SU-DHL-6 (cell line): Measurements from ENCODE around the gene NUDT4.

Source experiments
- H2AFZ ChIP-seq: fragments of 200-600 bp; sonication (generic); 2 replicates; pipeline ENCODE4 v1.6.1; 2014; ENCODE audit warnings: low read depth, mild to moderate bottlenecking, moderate library complexity, mixed read lengths, antibody characterized with exemption, low read length; ENCODE audit not compliant: severe bottlenecking
- H3F3A ChIP-seq: fragments of 200-600 bp; shearing (Covaris generic); 2 replicates; pipeline ENCODE4 v1.6.0; 2016; ENCODE audit warnings: antibody characterized with exemption, mild to moderate bottlenecking; ENCODE audit not compliant: insufficient read depth
- H3K27ac ChIP-seq: fragments of 200-600 bp; sonication (generic); 2 replicates; pipeline ENCODE4 v1.5.1; 2016; ENCODE audit warnings: low read depth, mild to moderate bottlenecking, low read length, moderate library complexity, mixed read lengths
- H3K27me3 ChIP-seq: fragments of 200-600 bp; sonication (generic), shearing (Covaris generic); 2 replicates; pipeline ENCODE4 v1.6.0; 2014; ENCODE audit warnings: mild to moderate bottlenecking, low read length
- H3K36me3 ChIP-seq: fragments of 200-600 bp; sonication (generic); 2 replicates; pipeline ENCODE4 v1.6.1; 2014; ENCODE audit warnings: mild to moderate bottlenecking, low read length, mixed read lengths
- H3K4me2 ChIP-seq: fragments of 300-600, 200-600 bp; shearing (Covaris generic), sonication (generic); 2 replicates; pipeline ENCODE4 v1.6.0; 2014; ENCODE audit warnings: low read length, low read depth, mild to moderate bottlenecking; ENCODE audit not compliant: poor library complexity, severe bottlenecking
- H3K4me3 ChIP-seq: fragments of 200-600 bp; sonication (generic); 2 replicates; pipeline ENCODE4 v1.5.1; 2014; ENCODE audit warnings: antibody characterized with exemption, low read length, mild to moderate bottlenecking, mixed read lengths; ENCODE audit not compliant: insufficient read depth, poor library complexity, severe bottlenecking
- H3K79me2 ChIP-seq: fragments of 200-600 bp; sonication (generic); 2 replicates; pipeline ENCODE4 v1.6.1; 2014; ENCODE audit warnings: mild to moderate bottlenecking, low read length, moderate library complexity; ENCODE audit not compliant: insufficient read depth
- H3K9ac ChIP-seq: fragments of 200-600 bp; sonication (generic); 2 replicates; pipeline ENCODE4 v1.7.0; 2014; ENCODE audit warnings: mild to moderate bottlenecking, low read length
- H3K9me2 ChIP-seq: fragments of 200-600 bp; sonication (generic); replicated peaks from 2 replicates; pipeline ENCODE4 v1.6.1; 2014; ENCODE audit warnings: low read length; ENCODE audit not compliant: insufficient read depth
- H3K9me3 ChIP-seq: fragments of 200-600 bp; sonication (generic); 2 replicates; pipeline ENCODE4 v1.6.1; 2014; ENCODE audit warnings: low read length, mixed read lengths; ENCODE audit not compliant: insufficient read depth
- H4K20me1 ChIP-seq: fragments of 200-600 bp; sonication (generic); 2 replicates; pipeline ENCODE4 v1.6.1; 2014; ENCODE audit warnings: low read depth, mild to moderate bottlenecking, antibody characterized with exemption, low read length, moderate library complexity, mixed read lengths
- EZH2phosphoT487 ChIP-seq: fragments of 200-600 bp; sonication (generic), shearing (Covaris generic); conservative IDR thresholded peaks from 2 replicates; pipeline ENCODE4 v1.6.1; 2018; ENCODE audit warnings: mild to moderate bottlenecking, antibody characterized with exemption, low read length, moderate library complexity, mixed read lengths
- TF ChIP-seq, protein P1 (sequence below): fragments of 200-600 bp; sonication (generic); IDR thresholded peaks from one replicate; pipeline ENCODE4 v1.5.1; 2017; ENCODE audit warnings: antibody characterized with exemption, mild to moderate bottlenecking, low read length, moderate library complexity; ENCODE audit not compliant: insufficient read depth, poor library complexity, severe bottlenecking

Gene NUDT4

DNA sequence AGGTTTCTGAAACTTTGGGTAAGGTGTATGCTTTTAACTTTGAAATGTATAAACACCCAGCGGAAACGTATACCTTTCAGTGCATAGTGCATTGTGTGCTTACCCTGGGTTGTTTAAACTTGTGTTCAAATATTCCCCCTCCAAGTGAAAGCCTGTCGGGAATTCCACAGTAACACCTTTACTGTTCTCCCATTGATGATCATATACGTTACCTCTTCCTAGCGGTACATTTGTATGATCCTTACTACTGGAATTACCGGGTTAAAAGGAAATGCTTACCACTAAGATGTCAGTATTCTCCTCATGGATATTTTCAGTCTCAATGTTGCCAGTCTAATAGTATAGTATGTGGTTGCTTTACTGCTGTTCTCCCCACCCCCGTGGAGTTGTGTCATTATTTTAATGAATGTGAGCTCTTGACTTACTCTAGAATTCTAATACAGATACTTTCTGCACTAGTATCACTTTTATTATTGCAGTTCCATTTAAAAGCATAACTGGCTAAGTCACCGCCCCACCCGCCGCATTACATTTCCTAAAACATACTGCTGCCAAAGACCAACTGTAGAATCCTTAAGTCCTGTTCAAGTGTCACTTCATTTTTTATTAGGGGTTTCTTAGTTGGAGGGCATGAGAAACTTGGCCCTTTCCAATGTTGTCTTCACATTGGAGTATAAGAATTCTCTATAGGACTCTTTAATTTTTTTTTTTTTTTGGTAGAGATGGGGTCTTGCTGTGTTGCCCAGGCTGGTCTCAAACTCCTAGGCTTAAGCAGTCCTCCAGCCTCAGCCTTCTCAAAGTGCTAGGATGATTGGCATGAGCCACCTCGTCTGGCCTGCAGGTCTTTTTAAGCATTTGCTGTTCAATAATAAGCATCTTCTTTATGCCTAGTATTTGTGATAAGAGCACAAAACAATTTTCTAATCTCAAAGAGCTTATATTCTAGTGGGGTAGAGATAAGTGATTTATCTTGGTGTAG lies 24.9 kb downstream of the NUDT4 start:
- Histone ChIP-seq H3K4me3 (no peak overlapping the region), H3K9me3 (no peaks in the 10 kb centered on the region), H3F3A (peaks cover 20% of the 10 kb centered on the region; the same call in 1 of the 2 replicates), H2AFZ (no peak overlapping the region), H4K20me1 (no peaks in the 10 kb centered on the region), H3K27ac (no peak overlapping the region), H3K4me2 (no peak overlapping the region), H3K9ac (no peak overlapping the region), H3K27me3 (no peaks in the 10 kb centered on the region), H3K9me2 (no peaks in the 10 kb centered on the region), H3K36me3 (peaks cover 9% of the 10 kb centered on the region; the same call in 1 of the 2 replicates), H3K79me2 (no peaks in the 10 kb centered on the region)
- TF ChIP-seq, protein P1, sequence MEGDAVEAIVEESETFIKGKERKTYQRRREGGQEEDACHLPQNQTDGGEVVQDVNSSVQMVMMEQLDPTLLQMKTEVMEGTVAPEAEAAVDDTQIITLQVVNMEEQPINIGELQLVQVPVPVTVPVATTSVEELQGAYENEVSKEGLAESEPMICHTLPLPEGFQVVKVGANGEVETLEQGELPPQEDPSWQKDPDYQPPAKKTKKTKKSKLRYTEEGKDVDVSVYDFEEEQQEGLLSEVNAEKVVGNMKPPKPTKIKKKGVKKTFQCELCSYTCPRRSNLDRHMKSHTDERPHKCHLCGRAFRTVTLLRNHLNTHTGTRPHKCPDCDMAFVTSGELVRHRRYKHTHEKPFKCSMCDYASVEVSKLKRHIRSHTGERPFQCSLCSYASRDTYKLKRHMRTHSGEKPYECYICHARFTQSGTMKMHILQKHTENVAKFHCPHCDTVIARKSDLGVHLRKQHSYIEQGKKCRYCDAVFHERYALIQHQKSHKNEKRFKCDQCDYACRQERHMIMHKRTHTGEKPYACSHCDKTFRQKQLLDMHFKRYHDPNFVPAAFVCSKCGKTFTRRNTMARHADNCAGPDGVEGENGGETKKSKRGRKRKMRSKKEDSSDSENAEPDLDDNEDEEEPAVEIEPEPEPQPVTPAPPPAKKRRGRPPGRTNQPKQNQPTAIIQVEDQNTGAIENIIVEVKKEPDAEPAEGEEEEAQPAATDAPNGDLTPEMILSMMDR = no peak

DNA sequence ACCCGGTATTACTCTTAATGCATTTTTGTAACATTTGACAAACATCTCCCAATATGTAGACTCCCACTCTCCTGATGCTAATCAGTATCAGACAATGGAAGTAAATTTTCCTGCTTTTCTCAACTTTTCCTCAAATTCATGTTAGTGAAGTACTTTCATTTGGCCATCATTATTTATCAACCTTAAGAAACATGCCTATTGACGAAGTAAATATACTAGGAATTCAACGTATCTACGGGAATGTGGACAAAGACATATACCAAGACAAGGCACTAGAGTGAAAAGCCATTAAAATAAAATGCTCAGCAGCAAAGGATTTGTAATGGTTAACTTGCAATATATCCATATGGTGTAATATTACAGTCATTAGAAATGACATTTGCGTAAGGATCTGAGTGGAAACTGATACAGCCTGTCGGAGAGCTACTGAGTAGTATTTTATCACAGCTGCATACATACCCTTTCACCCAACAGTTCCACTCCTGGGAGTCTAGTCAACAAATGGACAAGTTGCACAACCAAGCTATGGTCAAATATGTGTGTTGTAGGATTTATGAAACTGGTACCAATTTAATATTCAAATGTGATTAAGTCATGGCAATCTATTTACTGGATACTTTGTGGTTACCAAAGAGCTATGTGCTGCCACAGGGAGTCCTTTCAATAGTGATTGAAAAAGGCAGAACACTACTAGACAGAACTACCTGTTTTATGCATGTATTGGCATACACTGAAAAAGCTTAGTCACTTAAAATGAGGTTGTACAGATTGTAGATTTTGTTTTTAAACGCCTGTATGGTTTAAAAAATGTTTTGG lies 26.5 kb downstream of the NUDT4 start:
- H3K79me2 ChIP-seq = no peaks in the 10 kb centered on the region
- no peak overlapping the region for H2AFZ ChIP-seq
- H3K4me2 ChIP-seq = no peak overlapping the region
- H3F3A ChIP-seq = peaks cover 12% of the 10 kb centered on the region; the same call in 1 of the 2 replicates
- no peaks in the 10 kb centered on the region for H3K9me2 ChIP-seq
- H3K36me3 ChIP-seq = peaks cover 11% of the 10 kb centered on the region; the same call in 1 of the 2 replicates
- H3K27me3 ChIP-seq = no peaks in the 10 kb centered on the region
- TF ChIP-seq, protein P1 = no peak
- TF ChIP-seq EZH2phosphoT487 = no peak
- no peak overlapping the region for H3K9ac ChIP-seq
- no peaks in the 10 kb centered on the region for H4K20me1 ChIP-seq
- no peaks in the 10 kb centered on the region for H3K9me3 ChIP-seq
- no peak overlapping the region for H3K4me3 ChIP-seq
- H3K27ac ChIP-seq = no peak overlapping the region

DNA sequence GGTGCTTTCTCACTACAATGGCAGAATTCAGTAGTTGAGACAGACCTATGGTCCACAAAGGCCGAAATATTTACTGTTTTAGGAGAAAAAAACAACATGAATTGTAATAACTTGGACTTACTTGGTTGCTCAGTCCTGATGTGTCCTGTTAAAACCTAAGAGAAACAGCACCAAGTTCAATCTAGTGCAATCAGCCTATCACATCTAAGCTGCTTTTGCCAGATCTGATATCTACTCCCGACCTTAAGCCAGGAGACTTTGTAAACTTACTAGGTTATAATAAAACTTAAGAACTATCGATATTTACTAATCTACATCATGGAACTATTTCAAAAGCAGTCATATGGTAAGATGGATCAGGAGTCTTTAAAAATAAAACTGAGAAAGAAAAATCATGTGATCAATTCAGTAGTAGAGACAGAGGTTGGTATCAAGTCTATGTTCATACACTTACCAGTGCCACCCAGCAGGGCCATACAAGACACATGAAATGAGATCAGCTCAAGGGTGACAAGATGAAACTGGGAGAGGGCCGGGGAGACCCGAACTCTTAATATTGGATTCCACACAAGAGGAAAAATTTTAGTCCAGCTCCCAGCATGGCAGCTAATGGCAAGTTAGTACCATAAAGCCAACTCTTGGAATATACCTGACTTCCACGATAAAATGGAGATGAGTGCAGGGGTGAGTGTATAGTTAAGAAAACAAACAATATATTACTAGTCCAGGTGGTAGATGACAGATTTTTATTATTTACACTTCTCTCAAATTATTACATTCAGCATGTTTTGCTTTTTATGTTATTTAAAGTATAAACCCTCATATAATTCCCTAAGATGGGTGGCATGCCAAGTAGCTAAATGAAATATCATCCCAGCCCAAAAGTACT lies 27.5 kb downstream of the NUDT4 start:
- Histone ChIP-seq H3K9ac (no peak overlapping the region), H3K27me3 (no peaks in the 10 kb centered on the region), H2AFZ (no peak overlapping the region), H4K20me1 (no peaks in the 10 kb centered on the region; the same call in 1 of the 2 replicates), H3K27ac (no peak overlapping the region), H3K79me2 (0 out of 2 replicates have a peak, but pooled peaks cover 3% of the 10 kb centered on the region), H3K9me2 (no peaks in the 10 kb centered on the region), H3K36me3 (peaks cover 17% of the 10 kb centered on the region; the same call in 1 of the 2 replicates), H3K4me2 (no peak overlapping the region), H3K9me3 (no peaks in the 10 kb centered on the region), H3F3A (peaks cover 12% of the 10 kb centered on the region; the same call in 1 of the 2 replicates), H3K4me3 (no peak overlapping the region)
- no peak for TF ChIP-seq EZH2phosphoT487
- TF ChIP-seq, protein P1 = no peak
